ENCODE results near the gene PTPRT.

Gene PTPRT

DNA sequence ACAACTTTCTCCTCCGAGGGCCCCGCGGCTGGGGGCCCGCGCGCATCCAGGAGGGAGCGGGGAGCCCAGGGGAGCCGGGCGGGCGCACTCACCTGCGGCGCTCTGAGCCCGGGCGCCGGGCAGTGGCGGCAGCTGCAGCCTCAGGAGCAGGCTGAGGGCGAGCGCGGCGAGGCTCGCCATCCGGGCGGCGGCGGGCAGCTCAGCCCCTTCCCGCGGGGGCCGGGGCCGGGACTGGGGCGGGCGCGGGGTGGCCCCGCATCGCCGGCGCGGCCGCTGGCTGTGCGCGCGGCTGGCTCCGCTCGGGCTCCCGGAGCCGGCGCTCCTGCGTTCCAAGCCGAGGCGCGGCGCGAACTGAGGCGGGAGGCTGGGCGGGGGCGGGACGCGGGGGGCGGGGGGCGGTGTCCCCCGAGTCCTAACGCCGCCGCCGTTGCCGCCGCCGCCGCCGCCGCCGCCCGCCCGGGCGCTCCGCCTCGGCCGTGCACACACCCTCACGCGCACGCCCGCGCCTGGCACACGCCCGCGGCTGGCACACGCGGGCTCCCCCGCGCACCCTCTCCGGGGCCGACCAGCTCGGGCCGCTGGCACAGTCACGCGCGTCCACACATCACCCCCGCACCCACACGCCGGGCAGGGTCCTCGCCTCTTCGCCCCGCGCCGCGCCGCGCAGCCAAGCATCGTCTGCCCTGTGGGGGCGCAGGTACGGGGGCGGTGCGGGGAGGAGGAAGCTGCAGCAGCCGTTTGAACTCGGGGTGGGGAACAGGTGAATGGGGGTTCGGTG is at the start of gene PTPRT:
Gene PTPRT (minus strand): TSS at position 353 of the 778 bp plus-strand sequence. CDS start 173 bp downstream, at position 180.
- DNase-seq (ENCODE audit: low read depth) = no peak

DNA sequence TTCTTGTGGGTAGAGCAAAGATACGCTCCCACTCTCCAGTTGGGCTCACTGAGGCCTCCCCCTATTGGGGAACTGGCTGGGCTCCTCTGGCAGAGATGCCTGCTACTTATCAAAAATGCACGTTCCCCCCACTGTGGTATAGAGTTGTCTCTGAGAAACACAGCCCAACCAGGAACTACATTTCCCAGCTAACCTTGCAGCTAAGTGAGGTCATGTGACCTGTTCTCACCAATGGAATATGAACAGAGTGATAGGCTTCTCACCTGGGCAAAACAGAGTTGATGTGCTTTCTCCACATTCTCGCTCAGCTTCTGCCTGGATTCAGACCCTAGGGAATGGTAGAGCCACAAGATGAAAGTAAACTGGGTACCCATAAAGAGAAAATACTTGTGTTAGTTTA is 49.1 kb upstream of the PTPRT start:
- no peak for DNase-seq (ENCODE audit: low read depth)

DNA sequence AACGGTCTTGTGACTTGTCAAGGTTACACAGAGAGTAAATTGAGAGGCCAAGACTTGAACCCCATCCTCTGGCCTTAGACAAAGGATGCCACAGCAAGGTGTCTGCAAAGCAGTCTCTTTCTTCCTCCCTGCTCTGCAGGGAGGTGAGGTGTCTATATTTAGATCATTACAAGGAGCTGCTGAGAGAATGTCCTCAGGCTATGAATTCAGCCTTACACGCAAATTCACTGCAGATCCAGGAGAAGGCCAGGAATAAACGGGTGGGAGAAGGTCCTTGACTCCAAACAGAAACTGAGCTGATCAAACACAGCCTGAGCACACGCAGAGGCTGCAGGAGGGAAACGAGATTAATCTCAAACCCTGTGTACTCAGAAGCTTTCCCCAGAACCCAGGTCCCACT is 48.6 kb upstream of the PTPRT start:
- no peak for DNase-seq (ENCODE audit: low read depth)

DNA sequence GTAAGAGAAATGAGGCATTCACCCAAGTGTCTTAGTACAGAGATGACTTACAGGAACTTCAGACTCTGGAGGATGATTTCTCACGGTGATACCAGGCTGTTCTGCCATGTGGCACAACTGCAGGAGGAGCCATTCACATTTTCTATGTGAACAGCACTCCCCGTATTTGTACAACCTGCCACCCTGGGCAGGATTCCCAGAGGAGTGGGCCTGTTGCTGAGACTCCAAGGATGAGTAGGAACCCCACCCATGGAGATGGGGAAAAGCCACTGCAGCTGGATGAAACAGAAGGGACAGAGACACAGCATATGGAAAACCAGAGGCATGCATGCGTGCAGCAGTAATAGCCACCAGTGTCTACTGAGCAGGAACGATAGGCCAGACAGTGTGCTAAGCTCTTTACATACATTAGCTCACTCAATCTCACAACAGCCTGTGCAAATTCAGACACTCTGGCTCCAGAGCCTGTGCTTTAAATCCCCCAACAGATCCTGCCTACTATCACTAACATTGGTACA is 48.0 kb upstream of the PTPRT start:
- no peak for DNase-seq (ENCODE audit: low read depth)

DNA sequence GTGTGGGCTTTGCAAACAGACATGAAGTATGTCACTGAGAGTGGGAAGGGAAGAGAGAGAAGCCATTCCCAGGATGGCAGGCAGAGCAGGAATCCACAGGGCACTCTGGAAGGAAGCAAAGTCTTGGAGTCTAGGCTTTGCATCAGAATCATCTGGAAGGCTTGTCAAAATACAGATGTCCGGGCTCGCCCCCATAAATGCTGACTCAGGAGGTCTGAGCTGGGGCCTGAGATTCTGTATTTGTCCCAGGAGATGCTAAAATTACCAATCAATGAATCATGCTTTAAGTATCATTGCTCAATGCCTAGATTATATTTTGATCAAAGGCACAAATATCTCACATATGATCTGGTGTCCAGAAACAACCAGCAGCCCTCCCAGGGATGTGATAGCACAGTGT is 46.3 kb upstream of the PTPRT start:
- no peak for DNase-seq (ENCODE audit: low read depth)

DNA sequence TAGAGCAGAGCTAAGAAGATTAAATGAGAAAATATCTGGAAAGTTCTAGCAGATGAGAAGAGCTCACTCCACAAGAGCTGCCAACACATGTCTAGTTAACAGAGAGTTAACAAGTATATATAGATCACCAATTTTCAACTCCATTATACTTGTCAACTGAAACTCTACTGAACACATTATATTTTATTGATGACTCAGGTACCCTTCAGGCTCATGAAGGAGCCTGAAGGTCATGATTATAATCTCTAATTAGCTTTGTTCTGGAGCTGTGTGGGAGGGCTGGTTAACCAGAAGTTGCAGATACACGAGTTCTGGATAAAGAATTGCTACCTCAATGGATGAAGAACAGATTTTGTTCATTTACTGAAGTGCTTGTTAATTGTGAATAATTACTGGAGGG is 42.1 kb upstream of the PTPRT start:
- no peak for DNase-seq (ENCODE audit: low read depth)

DNA sequence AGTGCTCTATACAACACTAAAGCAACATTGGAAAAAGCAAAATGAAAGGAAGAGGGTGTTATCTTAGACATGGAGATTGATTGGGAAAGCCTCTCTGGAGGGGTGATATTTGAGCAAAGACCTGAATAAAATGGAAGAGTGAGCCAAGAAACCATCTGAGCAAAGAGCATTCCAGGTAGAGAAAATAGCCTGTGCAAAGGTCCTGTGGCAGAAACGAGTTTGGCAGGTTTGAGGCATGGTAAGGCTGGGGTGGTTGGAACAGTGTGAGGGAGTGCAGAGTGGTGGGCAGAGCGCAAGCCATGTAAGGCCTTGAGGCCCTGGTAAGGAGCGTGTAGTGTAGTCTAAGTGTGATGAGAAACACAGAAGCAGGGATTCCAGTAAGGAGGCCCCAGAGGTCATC is 40.0 kb upstream of the PTPRT start:
- no peak for DNase-seq (ENCODE audit: low read depth)

DNA sequence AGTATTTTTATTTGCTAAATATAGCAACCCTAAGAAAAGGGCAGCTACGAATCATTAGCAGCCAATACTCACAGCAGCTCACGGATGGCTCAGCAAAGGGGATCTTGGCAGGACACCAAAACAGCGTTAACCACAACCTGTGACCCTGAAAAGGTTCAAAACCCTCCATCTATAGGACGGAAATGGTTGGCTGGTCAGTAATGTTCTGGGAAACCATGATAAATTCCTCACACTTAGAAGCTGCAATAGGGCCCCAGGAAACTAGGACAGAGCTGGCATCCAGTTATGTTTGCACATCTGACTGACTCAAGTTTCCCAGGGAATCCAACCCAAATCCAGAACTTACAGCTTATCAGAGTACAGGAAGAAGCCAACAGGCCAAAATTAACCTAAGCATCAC is 30.9 kb upstream of the PTPRT start:
- peak; percentile 28 for DNase-seq (ENCODE audit: low read depth)

DNA sequence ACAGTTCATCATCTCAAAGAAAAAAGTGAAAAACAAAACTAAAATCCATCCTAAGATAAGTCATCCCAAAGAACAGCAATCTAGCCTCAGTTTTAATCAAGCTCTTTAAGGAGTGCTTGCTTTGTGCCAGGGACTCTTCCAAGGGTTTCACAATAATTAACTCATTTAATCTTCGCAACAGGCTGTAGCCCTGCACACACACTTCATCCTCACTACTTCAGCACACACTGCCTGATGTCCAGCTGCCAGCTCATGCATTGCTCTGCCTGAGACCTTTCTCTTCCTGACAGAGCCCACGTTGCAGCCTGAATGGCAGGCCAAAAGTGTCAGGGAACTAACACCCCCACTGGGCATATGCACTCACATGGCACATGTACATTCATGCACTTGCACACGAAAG is 21.2 kb upstream of the PTPRT start:
- DNase-seq (ENCODE audit: low read depth) = no peak

DNA sequence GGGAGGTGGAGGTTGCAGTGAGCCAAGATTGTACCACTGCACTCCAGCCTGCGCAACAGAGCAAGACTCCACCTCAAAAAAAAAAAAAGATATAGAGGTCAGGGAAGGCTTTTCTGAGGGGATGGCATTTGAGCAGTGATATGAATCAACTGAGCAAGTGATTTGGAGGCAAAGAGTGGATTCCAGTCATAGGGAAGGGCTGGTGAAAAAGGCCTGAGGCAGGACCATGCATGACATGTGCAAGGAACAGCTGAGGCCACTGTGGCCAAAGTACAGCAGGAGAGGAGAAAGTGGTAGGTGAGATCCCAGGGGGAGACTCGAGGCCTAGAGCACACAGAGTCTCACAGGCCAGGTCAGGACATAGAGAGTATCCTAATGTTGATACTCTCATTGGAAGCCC is 20.1 kb upstream of the PTPRT start:
- DNase-seq (ENCODE audit: low read depth) = no peak

DNA sequence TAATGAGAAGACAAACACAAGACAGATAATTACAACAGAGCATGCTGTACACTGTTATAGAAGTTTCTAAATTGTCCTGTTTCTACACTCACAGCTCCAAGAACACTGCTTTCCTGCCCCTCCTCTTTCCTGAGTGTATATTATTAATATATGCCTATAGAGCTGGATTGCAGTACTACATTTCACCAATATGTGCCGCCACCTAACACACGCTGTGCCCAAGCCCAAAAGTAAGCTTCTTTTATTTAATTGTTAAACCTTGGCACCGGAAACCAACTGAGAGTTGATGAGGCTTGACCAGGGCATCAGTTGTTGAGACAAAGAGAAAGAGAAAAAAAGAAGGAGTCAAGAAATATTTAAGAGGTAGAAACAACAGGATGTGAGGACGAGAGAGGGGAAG is 16.0 kb upstream of the PTPRT start:
- no peak for DNase-seq (ENCODE audit: low read depth)

DNA sequence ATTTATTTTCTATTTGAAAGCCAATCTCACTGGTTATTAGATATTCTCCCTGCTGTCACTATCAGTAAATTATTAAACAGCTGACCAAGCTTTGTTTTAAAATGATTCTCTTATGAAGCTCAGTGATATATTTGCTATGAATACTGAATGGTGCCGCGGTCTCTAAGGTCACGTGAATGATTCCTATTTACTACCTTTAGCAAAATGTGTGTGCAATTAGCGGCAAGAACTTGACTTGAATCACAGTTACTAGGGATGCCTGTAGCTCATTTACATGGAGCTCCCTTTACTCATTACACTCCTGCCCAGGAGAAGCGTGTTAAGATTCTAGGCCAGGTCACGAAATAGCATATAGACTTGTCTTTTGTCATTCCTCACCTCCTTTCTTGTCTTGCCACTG is 12.4 kb upstream of the PTPRT start:
- DNase-seq (ENCODE audit: low read depth) = no peak

DNA sequence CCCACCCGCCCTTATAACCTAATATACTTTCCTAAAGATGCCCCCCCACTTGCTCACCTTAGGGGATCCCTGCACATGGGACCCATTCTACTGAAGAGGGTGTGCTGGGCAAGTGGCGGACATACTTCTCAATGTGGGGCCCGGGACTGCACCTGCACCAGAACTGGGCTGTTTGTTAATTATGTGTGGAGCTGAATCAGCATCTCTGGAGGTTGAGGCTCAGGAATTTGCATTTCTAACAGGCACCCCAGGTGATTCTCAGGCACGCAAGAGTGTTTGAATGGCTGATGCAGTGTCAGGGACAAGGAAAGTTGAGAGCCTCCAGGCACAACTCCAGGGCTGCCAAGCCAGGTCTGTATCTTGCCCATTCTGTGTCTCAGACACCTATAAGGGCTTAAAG is 8.9 kb upstream of the PTPRT start:
- DNase-seq (ENCODE audit: low read depth) = no peak

DNA sequence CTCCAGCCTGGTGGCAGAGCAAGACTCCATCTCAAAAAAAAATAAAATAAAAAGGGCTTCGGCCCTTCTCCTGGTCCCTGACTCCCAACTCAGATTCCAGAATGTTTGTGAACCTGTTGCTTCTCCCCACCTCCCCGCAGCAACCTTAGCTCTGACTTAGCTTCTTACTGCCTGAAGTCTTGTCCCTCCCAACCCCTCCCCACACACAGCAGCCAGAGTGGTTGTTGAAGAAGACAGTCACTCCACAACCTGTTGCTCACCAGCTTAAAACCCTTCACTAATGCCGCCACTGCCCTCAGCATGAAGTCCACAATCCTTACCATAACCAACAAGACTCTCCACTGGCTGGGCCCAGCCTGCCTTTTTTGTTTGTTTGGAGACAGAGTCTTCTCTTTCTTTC is 6.5 kb upstream of the PTPRT start:
- DNase-seq (ENCODE audit: low read depth) = no peak

DNA sequence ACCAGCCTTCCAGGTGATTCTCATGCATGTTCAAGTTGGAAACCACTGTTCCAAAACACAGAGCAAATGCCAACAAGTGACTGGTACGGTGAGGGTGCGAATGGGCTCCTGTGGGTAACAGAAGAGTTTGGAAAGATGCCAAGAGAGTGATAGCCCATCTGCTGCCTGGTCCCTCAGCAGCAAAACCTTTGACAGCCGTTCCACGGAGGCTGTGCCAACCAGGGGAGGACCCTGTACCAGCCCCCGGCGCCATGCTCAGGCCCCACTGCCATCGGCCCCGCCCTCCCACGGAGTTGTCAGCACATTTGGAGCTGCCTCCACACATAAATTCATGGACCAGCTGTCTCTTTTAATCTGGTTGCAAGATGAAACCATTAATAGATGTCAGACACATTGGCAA is 4.4 kb upstream of the PTPRT start:
- DNase-seq (ENCODE audit: low read depth) = no peak

DNA sequence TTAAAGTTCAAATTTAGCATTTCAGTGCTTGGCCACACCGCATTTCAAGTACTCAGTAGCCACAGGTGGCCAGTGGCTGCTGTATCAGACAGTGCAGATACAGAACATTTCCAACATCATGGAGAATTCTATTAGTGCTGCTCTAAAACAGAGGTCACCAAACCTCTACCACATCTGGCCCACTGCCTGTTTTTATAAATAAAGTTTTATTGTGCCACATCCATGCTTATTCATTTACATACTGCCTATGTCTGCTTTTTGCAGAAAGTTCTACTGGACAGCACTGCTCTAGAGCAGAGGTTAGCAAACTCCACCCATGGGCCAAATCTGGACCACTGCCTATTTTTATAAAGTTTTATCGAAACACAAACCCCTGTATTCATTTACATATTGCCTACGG is 3.7 kb upstream of the PTPRT start:
- no peak for DNase-seq (ENCODE audit: low read depth)

DNA sequence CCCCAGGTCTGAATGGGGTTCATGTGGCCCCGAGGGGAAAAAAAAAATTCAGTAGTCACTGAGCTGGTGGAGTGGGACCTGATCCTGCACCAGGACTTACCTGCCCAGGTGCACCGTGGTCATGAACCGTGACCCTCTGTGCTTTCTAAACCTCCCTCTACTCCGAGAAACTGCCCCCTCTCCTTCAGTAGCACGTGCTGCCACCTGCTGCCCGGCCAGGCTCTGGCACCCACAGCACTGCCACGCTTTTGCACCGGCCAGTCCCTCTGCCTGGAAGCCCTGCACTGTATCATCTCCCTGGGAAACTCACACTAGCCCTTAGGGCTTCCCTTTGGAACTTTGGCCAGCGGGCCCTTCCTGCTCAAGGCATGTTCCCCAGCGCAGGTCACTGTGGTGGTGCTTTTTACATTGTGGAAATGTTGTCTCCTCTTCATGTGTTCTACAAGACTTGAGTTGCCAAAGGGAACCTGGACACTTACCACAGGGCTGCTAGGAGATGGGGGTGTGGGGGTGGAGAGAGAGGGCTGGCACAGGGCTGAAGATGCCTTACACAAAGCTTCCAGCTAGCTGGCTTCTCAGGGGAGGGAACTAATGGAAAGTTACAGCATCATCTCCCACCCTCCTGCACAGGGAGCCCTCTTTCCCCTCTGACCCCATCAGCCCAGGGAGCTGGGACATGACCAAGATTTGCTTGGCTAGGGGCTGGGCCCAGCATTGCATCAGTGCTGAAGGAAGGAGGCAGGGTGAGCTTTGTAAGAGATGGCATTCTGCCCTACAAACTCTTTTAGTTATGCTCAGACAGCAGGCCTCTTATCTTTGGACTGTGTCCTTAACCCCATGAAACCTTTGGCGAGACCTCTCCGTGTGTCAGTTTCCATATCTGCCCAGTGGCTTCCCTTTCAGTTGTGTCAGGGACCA is 2.5 kb upstream of the PTPRT start:
- peak; percentile 8 for DNase-seq (ENCODE audit: low read depth)

DNA sequence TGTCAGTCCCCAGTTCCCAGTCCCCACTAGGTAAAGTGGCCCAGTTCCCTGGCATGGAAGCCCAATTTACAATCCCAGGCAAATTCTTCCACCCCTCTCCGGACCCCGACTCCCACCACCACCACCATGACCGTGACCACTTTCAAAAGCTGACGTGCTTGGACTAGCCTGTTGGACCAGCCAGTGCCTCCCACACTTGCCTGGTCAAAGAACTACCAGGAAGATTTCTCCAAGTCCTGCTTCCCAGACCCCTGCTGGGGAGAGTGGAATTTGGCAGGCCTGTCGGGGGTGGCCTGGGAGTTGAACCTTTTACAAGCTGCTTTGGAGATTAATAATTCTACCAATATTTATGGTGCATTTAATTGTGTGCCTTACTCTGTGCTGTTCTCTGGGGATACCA is 1.4 kb upstream of the PTPRT start:
- no peak for DNase-seq (ENCODE audit: low read depth)

DNA sequence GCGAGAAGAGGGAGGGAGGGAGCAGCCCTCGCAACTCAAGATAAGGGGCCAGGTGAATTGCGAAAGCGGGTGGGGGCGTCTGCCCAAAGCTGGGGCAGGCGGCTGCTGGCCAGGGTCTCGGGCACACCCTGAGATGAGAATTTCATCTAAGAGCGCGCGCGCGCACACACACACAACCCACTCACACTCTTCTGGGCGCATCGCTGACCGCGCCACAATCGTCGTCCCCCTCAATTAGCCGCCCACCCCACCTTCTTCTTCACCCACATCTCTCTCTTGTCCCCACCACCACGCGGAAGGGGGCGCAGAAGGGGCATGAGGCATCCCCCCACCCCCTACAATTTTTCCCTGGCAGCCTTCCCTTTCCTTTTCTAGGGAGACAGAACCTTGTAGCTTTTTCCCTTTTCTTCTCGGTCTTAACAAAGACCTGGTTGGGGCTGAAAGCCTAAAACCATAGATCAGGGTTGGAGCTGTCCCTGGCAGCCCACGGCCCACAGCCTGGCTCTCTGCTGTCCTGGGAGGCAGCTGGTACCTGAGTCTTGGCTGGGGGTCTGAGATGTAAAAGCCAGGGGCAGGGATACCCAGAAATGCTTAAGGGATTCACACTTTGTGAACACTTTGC is 737 bp upstream of the PTPRT start:
- no peak for DNase-seq (ENCODE audit: low read depth)

DNA sequence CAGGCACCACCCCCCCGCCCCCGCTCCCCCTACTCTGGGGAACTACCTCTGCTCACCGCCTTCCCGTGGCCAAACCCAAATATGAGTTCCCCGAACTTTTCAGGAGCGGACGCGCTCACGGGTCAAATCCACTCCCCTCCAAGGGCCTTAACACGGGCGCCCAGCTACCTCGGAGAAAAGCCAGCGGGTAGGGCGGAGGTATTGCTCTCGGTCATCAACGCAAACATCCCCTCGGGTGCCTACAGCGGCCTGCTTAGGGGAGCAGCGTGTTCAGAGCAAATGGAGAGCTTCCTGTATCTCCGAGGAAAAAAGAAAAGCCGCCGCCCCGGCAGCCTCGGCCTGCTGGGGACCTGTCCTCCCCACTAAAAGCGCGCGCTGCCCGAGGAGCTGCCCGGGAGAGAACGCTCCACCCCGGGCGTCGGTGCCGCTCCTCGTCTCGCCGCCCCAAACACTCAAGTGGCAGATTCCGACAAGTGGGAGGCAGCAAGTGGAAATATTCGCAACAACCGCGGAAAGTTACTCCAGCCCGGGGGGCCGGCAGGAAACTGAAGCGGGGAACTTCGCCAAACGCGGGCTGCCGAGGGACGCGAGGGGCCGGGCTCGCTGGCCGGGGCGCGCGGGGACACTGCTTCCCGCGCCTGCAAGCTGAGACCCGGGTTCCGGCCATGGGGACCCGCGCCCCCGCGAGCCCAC is 699 bp downstream of the PTPRT start:
- no peak for DNase-seq (ENCODE audit: low read depth)

DNA sequence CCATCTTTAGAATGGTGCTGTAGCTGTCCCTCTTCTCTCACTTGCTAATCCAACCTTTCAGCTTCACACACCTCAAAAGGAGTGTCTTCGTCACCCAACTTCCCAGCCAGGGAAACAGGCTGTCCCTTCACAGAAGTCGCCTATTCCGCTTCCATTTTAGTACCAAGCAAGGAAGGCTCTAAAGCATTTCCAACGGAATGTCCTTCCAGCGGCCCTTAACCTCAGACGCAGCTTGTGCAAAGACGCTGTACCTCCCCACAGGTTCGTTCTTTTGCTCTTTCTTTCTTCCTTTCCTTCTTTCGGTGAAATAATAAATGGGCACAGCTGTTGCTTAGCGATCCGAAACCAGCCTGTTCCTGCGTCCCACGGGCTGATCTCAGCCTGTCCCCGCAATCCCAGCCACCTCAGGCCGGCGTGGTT is 1.5 kb downstream of the PTPRT start:
- DNase-seq (ENCODE audit: low read depth) = no peak

All from EH (cell line).